Measurements from ENCODE around the gene NTM.

The NTM gene

GRCh38 chr11:131471976-131472375 is 101.6 kb downstream of the NTM start:
- Histone ChIP-seq H3K4me3 (replicated peaks; ENCODE audit: insufficient read depth, low read length) (no peak overlapping the region), H3K27me3 (ENCODE audit: insufficient read depth, poor library complexity, severe bottlenecking) (no peaks in the 10 kb centered on the region), H3K27ac (replicated peaks) (no peak overlapping the region)
- no peak for TF ChIP-seq GABPA (IDR thresholded peaks at IDR 0.05; ENCODE audit: low read depth)
- TF ChIP-seq REST (IDR thresholded peaks at IDR 0.05; ENCODE audit: insufficient replicate concordance, low read depth): no peak
- no peak for TF ChIP-seq POLR2AphosphoS5 (IDR thresholded peaks at IDR 0.05; ENCODE audit: low read depth)
- TF ChIP-seq CTCF (IDR thresholded peaks at IDR 0.05; ENCODE audit: insufficient read depth, low read length): no peak
- no peak for TF ChIP-seq SPI1 (IDR thresholded peaks at IDR 0.05; ENCODE audit: borderline replicate concordance, low read depth)
- no peak for DNase-seq (ENCODE audit: low read depth in 1 of 2, low spot score in 1 of 2)

GRCh38 chr11:131474947-131475346 is 104.5 kb downstream of the NTM start:
- Histone ChIP-seq H3K27me3 (ENCODE audit: insufficient read depth, poor library complexity, severe bottlenecking) (no peaks in the 10 kb centered on the region), H3K4me3 (replicated peaks; ENCODE audit: insufficient read depth, low read length) (no peak overlapping the region), H3K27ac (replicated peaks) (no peak overlapping the region)
- TF ChIP-seq SPI1 (IDR thresholded peaks at IDR 0.05; ENCODE audit: borderline replicate concordance, low read depth) (peak; percentile 42; the same call in 1 of the 2 replicates), GABPA (IDR thresholded peaks at IDR 0.05; ENCODE audit: low read depth) (no peak)
- peak in 1 of 2 experiments; percentile 46 for DNase-seq (ENCODE audit: low read depth in 1 of 2, low spot score in 1 of 2)

- Histone ChIP-seq H3K4me3 (replicated peaks; ENCODE audit: insufficient read depth, low read length) (no peak overlapping the region), H3K27ac (replicated peaks) (no peak overlapping the region), H3K27me3 (ENCODE audit: insufficient read depth, poor library complexity, severe bottlenecking) (no peaks in the 10 kb centered on the region)
- no peak for TF ChIP-seq SPI1 (IDR thresholded peaks at IDR 0.05; ENCODE audit: borderline replicate concordance, low read depth)
- no peak for TF ChIP-seq POLR2AphosphoS5 (IDR thresholded peaks at IDR 0.05; ENCODE audit: low read depth)
- TF ChIP-seq GABPA (IDR thresholded peaks at IDR 0.05; ENCODE audit: low read depth): no peak
- TF ChIP-seq CTCF (IDR thresholded peaks at IDR 0.05; ENCODE audit: insufficient read depth, low read length): no peak
- no peak for TF ChIP-seq REST (IDR thresholded peaks at IDR 0.05; ENCODE audit: insufficient replicate concordance, low read depth)
- no peak for DNase-seq (ENCODE audit: low read depth in 1 of 2, low spot score in 1 of 2)
Measured at GRCh38 chr11:131476266-131476665, 105.9 kb downstream of the NTM start.

- Histone ChIP-seq H3K27me3 (ENCODE audit: insufficient read depth, poor library complexity, severe bottlenecking) (no peaks in the 10 kb centered on the region), H3K4me3 (replicated peaks; ENCODE audit: insufficient read depth, low read length) (no peak overlapping the region), H3K27ac (replicated peaks) (no peak overlapping the region)
- no peak for TF ChIP-seq CTCF (IDR thresholded peaks at IDR 0.05; ENCODE audit: insufficient read depth, low read length)
- no peak for TF ChIP-seq REST (IDR thresholded peaks at IDR 0.05; ENCODE audit: insufficient replicate concordance, low read depth)
- no peak for TF ChIP-seq SPI1 (IDR thresholded peaks at IDR 0.05; ENCODE audit: borderline replicate concordance, low read depth)
- no peak for TF ChIP-seq GABPA (IDR thresholded peaks at IDR 0.05; ENCODE audit: low read depth)
- no peak for TF ChIP-seq POLR2AphosphoS5 (IDR thresholded peaks at IDR 0.05; ENCODE audit: low read depth)
- DNase-seq (ENCODE audit: low read depth in 1 of 2, low spot score in 1 of 2): no peak
Measured at GRCh38 chr11:131478341-131478740, 107.9 kb downstream of the NTM start.
